HFFc6 (cell line): Measurements from ENCODE around the gene TDP1. TPM values are rescaled to one million over a fixed set of nuclear protein-coding genes. Genes with fewer than 3 reads are reported as not detected.
"Not testable (repeated sequence)": the region's sequence is repeated elsewhere in the genome, so short reads cannot be mapped to it uniquely, and the experiment has no call there.

ENCODE experiments used
- DNase-seq: peaks from one replicate; pipeline ENCODE4 v3.0.0-alpha.2; 2018
- H3K27ac Mint-ChIP-seq: 2 replicates; pipeline ENCODE4 v1.8.0; 2020; ENCODE audit warnings: mild to moderate bottlenecking, mixed read lengths
- H3K27me3 Mint-ChIP-seq: 2 replicates; pipeline ENCODE4 v1.8.0; 2021; ENCODE audit warnings: mild to moderate bottlenecking, moderate library complexity, mixed read lengths; ENCODE audit not compliant: insufficient read depth
- H3K36me3 Mint-ChIP-seq: 2 replicates; pipeline ENCODE4 v1.8.0; 2021; ENCODE audit warnings: low read depth, mixed read lengths
- H3K4me1 Mint-ChIP-seq: 2 replicates; pipeline ENCODE4 v1.8.0; 2020; ENCODE audit warnings: low read depth, mixed read lengths
- H3K4me3 Mint-ChIP-seq: 2 replicates; pipeline ENCODE4 v1.8.0; 2020; ENCODE audit warnings: mild to moderate bottlenecking, moderate library complexity, mixed read lengths
- H3K9me3 Mint-ChIP-seq: 2 replicates; pipeline ENCODE4 v1.8.0; 2020; ENCODE audit warnings: mild to moderate bottlenecking, mixed read lengths
- total RNA-seq, 6 experiments: library from RNA; stranded (reverse); fragmentation: NEBNext Ultra II Directional; extraction: Animal tissue kit (Norgen Biotek cat#: 25700); gene quantifications; 2 replicates in 1 of 6; 3 replicates in 5 of 6; pipeline ENCODE4 v1.2.3, GENCODE V29; 2021
- TF ChIP-seq, protein P1 (sequence below): fragments of 200-600 bp; sonication (generic); IDR thresholded peaks from 2 replicates; pipeline ENCODE4 v1.5.0; 2021; ENCODE audit warnings: antibody characterized with exemption, mild to moderate bottlenecking

TDP1 gene
- total RNA-seq, 6 experiments from 2014 or later: 20.3 to 28.3 (median 23.3) TPM

DNA sequence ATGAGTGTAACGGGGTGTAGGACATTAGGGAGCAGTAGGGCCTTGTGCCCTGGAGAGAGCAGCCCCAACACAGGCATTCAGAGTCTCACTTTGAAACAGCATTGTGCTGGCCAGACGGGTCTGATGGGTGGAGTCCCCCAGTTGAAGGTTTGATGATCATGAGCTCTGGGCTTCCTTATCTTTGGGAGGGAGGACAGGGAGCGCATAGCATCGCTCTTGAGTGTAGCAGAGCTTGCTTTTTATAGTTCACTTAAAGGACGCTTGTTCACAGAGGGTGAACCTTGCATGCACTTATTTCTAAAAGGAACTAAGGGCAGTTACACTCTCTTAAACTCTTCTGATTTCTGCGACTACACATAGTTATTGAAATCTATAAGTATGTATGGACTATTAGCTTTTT lies 116.6 kb downstream of the TDP1 start:
- H3K4me3 Mint-ChIP-seq: no peak overlapping the region
- H3K27me3 Mint-ChIP-seq: peaks cover 41% of the 10 kb centered on the region

DNA sequence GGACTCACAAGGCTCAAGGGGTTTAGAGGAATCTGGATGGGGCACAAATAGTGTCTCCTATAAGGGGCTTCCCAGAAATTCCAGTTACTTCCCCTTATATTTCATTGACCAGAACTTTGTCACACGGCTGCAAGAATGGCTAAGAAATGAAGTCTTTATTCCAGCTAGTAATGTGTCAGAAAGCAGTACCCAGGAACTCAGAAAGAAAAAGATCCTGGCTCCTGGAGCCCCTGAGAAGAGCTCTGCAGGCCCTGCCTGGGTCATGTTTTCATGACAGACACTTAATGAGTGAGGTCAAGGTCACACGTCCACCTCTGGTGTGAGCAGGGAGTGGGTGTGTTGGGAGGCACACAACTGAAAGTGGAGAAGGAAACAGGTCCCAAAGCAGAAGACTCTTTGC lies 123.8 kb downstream of the TDP1 start:
- no peak overlapping the region for H3K4me3 Mint-ChIP-seq
- peaks cover 25% of the 10 kb centered on the region for H3K27me3 Mint-ChIP-seq
- no peak for DNase-seq
- H3K27ac Mint-ChIP-seq: no peak overlapping the region
- H3K36me3 Mint-ChIP-seq: 0 out of 2 replicates have a peak, but pooled peaks cover 8% of the 10 kb centered on the region
- no peaks in the 10 kb centered on the region for H3K9me3 Mint-ChIP-seq
- no peaks in the 10 kb centered on the region for H3K4me1 Mint-ChIP-seq
- TF ChIP-seq, protein P1, sequence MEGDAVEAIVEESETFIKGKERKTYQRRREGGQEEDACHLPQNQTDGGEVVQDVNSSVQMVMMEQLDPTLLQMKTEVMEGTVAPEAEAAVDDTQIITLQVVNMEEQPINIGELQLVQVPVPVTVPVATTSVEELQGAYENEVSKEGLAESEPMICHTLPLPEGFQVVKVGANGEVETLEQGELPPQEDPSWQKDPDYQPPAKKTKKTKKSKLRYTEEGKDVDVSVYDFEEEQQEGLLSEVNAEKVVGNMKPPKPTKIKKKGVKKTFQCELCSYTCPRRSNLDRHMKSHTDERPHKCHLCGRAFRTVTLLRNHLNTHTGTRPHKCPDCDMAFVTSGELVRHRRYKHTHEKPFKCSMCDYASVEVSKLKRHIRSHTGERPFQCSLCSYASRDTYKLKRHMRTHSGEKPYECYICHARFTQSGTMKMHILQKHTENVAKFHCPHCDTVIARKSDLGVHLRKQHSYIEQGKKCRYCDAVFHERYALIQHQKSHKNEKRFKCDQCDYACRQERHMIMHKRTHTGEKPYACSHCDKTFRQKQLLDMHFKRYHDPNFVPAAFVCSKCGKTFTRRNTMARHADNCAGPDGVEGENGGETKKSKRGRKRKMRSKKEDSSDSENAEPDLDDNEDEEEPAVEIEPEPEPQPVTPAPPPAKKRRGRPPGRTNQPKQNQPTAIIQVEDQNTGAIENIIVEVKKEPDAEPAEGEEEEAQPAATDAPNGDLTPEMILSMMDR: no peak

More for the DNA sequence above, 116.6 kb downstream of the TDP1 start:
- Mint-ChIP-seq H3K9me3 (no peaks in the 10 kb centered on the region), H3K27ac (no peak overlapping the region), H3K36me3 (no peaks in the 10 kb centered on the region), H3K4me1 (no peaks in the 10 kb centered on the region)
- DNase-seq: no peak
- TF ChIP-seq, protein P1: no peak

DNA sequence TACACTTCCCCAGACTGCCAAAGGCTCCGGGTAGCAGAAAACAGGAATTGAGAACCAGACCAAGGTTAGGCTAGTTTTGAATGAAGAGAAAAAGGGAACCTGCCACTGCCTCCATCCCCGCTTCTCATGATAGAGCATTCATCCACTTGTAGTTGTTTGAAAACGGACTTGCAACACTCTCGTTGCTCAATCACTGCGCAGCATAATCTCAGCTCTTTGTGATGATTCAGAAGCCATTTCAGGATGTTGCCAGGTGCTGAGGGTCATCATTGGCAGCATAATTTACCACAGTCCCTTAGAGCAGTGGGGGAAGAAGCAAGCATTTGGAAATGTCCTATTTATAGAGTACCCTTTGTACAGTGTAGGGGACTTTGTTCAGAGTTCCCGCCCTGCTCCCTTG lies 131.7 kb downstream of the TDP1 start:
- TF ChIP-seq, protein P1: no peak
- peak; percentile 66 for DNase-seq
- Mint-ChIP-seq H3K4me1 (peaks cover 13% of the 10 kb centered on the region), H3K9me3 (no peaks in the 10 kb centered on the region), H3K27ac (no peak overlapping the region), H3K4me3 (no peak overlapping the region), H3K27me3 (peaks cover 16% of the 10 kb centered on the region), H3K36me3 (no peaks in the 10 kb centered on the region)

DNA sequence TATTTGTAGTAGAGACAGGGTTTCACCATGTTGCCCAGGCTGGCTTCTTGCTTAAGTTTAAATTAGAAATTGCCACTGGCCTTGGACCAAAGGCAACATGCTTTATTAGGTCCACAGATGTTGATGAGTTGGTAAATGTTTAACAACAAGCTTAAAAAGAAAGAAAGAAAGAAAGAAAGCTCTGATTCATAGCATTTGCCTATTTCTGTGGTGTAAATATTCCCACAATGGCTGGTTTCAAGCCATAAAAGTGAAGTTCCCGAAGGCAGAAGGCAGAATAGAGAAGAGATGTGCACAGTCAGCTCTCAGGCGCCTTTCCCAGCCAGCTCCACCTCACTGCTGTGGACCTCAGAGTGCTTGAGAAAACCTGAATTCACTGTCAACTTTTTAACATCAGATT lies 132.4 kb downstream of the TDP1 start:
- no peak overlapping the region for H3K27ac Mint-ChIP-seq
- H3K4me3 Mint-ChIP-seq: no peak overlapping the region
- peaks cover 13% of the 10 kb centered on the region for H3K4me1 Mint-ChIP-seq
- H3K9me3 Mint-ChIP-seq: no peaks in the 10 kb centered on the region
- no peak for DNase-seq
- H3K27me3 Mint-ChIP-seq: peaks cover 16% of the 10 kb centered on the region
- TF ChIP-seq, protein P1: no peak
- H3K36me3 Mint-ChIP-seq: no peaks in the 10 kb centered on the region

DNA sequence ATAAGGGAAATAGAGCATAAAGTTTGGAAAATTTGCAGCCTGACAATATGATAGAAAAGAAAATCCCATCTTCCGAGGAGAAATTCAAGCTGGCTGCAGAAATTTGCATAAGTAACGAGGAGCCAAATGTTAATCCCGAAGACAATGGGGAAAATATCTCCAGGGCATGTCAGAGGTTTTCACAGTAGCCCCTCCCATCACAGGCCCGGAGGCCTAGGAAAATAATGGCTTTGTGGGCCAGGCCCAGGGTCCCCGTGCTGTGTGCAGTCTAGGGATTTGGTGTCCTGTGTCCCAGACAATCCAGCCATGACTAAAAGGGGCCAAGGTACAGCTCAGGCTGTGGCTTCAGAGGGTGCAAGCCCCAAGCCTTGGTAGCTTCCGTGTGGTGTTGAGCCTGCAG lies 133.8 kb downstream of the TDP1 start:
- not testable (repeated sequence) for DNase-seq, H3K27ac Mint-ChIP-seq, H3K9me3 Mint-ChIP-seq, H3K36me3 Mint-ChIP-seq, H3K4me3 Mint-ChIP-seq
- H3K27me3 Mint-ChIP-seq: peaks cover 16% of the 10 kb centered on the region
- peaks cover 20% of the 10 kb centered on the region for H3K4me1 Mint-ChIP-seq

DNA sequence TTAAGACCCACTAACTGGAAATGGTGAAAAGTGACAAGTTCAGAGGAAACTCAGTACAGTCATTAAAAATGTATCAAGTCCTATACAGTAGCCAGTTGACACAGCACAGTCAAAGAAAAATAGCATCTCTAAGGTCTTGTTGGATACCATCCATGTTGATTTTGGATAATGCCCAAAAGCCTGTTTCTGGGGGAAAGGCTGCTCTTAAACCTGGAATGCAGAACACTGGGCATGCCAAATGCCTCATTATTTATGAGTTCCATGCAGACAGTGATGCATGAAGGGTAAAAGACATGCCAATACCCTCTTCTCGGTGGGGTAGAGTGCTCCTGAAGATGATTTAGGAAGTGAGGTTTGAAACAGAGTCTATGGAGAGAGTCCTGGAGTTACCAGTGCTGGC lies 135.7 kb downstream of the TDP1 start:
- Mint-ChIP-seq H3K9me3 (no peaks in the 10 kb centered on the region), H3K4me3 (no peak overlapping the region), H3K36me3 (no peaks in the 10 kb centered on the region), H3K4me1 (peaks cover 20% of the 10 kb centered on the region), H3K27ac (no peak overlapping the region), H3K27me3 (peaks cover 14% of the 10 kb centered on the region)
- TF ChIP-seq, protein P1: no peak
- peak; percentile 70 for DNase-seq
